Mucosa of rectum (tissue), 2 donors: ENCODE results near the gene MOCS3.

ENCODE experiments used
- H3K27ac ChIP-seq, 2 donors: one replicate each; pipeline ENCODE4 v1.7.0; 2013; ENCODE audit warnings: inconsistent platforms in 2 of 2, low read depth in 2 of 2, low read length in 2 of 2
- H3K27me3 ChIP-seq, 2 donors: one replicate each; pipeline ENCODE4 v1.7.0; 2013; ENCODE audit warnings: low read length in 2 of 2; ENCODE audit not compliant: control insufficient read depth in 2 of 2, insufficient read depth in 2 of 2
- H3K36me3 ChIP-seq, 2 donors: one replicate each; pipeline ENCODE4 v1.7.0; 2013; ENCODE audit warnings: low read length in 2 of 2; ENCODE audit not compliant: control insufficient read depth in 2 of 2, insufficient read depth in 2 of 2
- H3K4me1 ChIP-seq, 2 donors: one replicate each; pipeline ENCODE4 v1.7.0; 2013; ENCODE audit warnings: low read length in 2 of 2, mild to moderate bottlenecking in 1 of 2; ENCODE audit not compliant: control insufficient read depth in 2 of 2, insufficient read depth in 2 of 2
- H3K4me3 ChIP-seq, 2 donors: one replicate each; pipeline ENCODE4 v1.7.0; 2013; ENCODE audit warnings: low read length in 2 of 2
- H3K9ac ChIP-seq, 2 donors: one replicate each; pipeline ENCODE4 v1.7.0; 2013; ENCODE audit warnings: low read length in 2 of 2, low read depth in 1 of 2, mild to moderate bottlenecking in 1 of 2
- H3K9me3 ChIP-seq, 2 donors: one replicate each; pipeline ENCODE4 v1.7.0; 2013; ENCODE audit warnings: low read length in 2 of 2; ENCODE audit not compliant: control insufficient read depth in 2 of 2
- donor health status: healthy.
- donor health status: Normal muscosa, but diverticular disease.

MOCS3 gene

DNA sequence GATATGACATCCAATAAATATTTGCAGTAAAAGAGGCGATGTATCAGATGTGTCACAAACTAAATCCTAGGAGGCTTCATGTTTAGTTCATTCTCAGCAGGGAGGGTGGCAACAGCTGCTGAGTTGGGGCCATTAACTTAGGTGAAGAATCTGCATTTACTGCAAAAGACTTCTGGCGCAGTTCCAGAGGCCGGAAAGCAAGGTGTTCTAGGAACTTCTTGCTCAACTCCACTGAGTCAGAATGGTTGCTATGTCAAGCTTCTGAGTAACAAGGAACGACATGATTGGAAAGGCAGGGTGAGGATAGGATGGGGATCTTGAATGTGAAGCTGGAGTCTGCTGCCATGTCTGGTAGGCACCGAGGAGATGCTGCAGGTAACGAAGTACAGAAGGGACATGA lies 39.1 kb upstream of the MOCS3 start:
- Histone ChIP-seq H3K27me3 (no peaks in the 10 kb centered on the region), H3K27ac (no peak overlapping the region), H3K4me3 (no peak overlapping the region), H3K9ac (no peak overlapping the region), H3K4me1 (peaks cover 12 to 13% of the 10 kb centered on the region in 2 donors), H3K36me3 (peaks cover 0 to 6% of the 10 kb centered on the region in 2 donors), H3K9me3 (no peaks in the 10 kb centered on the region)

DNA sequence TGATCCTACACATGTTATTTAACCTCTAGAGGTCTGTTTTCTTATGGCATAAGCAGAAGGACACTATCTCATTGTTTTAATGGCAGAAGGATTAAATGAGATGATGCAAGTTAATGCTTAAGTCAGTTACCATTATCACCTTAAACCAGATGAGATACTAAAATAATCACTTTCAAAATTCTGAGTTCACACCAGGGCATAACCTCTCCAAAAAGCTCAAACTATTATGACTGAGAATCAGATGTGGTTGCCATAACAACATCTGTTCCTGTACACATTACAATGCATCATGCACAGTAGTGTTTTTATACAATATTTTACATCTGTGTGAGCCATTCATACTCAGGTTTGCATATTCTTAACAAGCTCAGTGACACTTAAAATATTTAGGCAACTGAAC lies 37.6 kb upstream of the MOCS3 start:
- H3K36me3 ChIP-seq, result peaks cover 0 to 10% of the 10 kb centered on the region in 2 donors
- no peak overlapping the region for H3K9ac ChIP-seq
- H3K27ac ChIP-seq, result no peak overlapping the region
- no peaks in the 10 kb centered on the region for H3K9me3 ChIP-seq
- peaks cover 4 to 5% of the 10 kb centered on the region in 2 donors for H3K4me1 ChIP-seq
- H3K27me3 ChIP-seq, result no peaks in the 10 kb centered on the region
- no peak overlapping the region for H3K4me3 ChIP-seq

DNA sequence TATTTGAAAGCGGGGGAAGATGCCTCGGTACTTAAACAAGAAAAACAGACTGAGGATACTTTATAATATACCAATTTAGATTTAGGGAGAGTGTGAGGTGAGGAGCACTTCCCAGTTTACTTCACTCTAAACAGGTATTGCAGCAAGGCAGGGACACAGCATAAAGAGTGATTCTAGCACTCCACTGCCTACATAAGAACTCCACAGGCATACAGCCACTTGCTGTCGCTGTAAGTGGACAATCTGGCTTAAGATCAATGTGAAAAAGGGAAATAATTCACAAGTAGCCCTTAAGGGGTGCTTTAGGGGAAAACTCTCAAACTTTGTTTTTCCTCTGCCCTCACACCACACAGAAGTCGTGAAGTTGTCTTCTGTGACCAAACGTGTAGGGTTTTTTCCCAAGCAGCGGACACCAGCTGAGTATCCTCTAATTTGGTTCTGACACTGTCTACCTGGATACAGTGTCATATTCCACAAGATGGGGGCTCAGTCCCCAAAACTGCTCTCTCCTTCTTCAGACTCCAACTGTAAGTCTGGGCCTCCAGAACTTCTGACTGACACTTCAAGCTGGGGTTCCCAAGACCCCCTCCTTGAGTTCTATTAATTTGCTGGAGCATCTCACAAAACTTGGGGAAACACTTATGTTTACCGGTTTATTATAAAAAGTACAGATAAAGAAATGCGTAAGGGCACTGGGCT lies 36.7 kb upstream of the MOCS3 start:
- H3K9me3 ChIP-seq, result no peaks in the 10 kb centered on the region
- H3K27ac ChIP-seq, result no peak overlapping the region
- no peaks in the 10 kb centered on the region for H3K27me3 ChIP-seq
- no peak overlapping the region for H3K9ac ChIP-seq
- no peak overlapping the region for H3K4me3 ChIP-seq
- peaks cover 0 to 10% of the 10 kb centered on the region in 2 donors for H3K36me3 ChIP-seq
- H3K4me1 ChIP-seq, result no peaks in the 10 kb centered on the region

DNA sequence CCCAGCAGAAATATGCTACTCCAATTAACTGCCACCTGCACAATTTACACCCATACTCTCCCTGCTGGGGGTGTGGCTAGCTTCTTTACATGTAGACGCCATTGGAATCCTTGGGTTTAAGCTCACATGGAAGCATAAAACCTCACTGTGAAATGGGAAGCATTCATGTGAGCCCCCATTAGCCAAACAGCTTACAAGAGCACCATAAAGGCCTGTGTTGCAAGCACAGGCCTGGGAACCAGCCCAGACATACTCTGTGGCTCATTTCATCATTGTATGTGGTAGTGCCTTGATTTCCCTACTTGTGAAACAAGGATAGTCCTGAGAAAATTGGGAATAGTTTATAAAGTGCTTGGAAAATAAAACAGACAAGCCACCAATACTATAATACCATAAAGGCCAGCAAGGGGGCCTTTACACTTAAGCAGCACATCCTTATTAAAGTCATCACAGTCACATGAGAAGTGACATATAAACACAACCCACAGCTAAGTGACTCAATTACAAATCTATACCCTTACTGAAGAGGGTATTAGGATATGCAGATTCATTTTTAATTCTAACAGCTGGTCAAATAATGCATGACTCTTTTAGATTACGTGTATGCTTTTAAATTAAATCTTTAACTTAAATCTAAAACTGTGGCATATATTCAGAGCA lies 34.2 kb upstream of the MOCS3 start:
- peaks cover 5 to 19% of the 10 kb centered on the region in 2 donors for H3K36me3 ChIP-seq
- H3K27me3 ChIP-seq, result no peaks in the 10 kb centered on the region
- no peaks in the 10 kb centered on the region for H3K9me3 ChIP-seq
- H3K4me1 ChIP-seq, result peaks cover 11% of the 10 kb centered on the region in 2 donors
- H3K9ac ChIP-seq, result no peak overlapping the region
- no peak overlapping the region for H3K4me3 ChIP-seq
- H3K27ac ChIP-seq, result no peak overlapping the region

DNA sequence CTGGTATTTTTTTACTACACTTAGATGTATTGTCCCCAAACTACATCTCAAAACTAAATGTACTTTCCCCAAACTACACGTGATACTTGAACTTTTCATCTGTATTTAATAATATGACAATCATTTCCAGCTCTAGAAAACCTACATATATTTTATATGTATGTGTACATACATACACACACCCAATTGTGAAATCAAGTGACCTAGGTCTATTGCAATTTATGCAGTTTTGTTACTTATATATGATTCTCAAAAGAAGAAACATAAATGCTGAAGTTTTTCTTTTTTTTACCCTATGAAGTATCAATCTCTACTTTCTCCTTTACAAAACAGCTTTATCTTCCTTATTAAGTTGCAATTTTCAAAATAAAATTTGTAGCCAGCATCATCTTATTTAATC lies 32.1 kb upstream of the MOCS3 start:
- peaks cover 5 to 19% of the 10 kb centered on the region in 2 donors for H3K36me3 ChIP-seq
- H3K9ac ChIP-seq, result no peak overlapping the region
- H3K4me3 ChIP-seq, result no peak overlapping the region
- H3K9me3 ChIP-seq, result no peaks in the 10 kb centered on the region
- H3K4me1 ChIP-seq, result peaks cover 16% of the 10 kb centered on the region in 2 donors
- no peak overlapping the region for H3K27ac ChIP-seq
- no peaks in the 10 kb centered on the region for H3K27me3 ChIP-seq

DNA sequence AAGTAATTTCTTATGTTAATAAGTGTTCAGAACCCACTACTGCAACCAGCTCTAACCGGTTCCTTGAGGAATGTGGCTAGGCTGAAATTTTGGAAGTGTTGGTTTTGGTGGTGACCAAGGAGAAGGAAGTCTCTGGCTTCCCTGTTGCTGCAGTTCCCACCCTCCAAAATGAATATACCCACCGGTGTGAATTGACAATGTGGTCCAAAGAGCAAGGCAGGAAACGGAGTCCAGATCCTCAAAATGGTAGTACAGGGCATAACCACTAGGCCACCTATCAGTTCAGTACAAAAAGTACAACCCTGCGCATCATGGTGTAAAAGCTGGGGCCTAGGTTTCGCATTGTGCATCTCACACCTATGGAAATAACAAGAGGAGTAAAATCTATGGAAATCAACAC lies 30.1 kb upstream of the MOCS3 start:
- no peak overlapping the region for H3K27ac ChIP-seq
- no peaks in the 10 kb centered on the region for H3K9me3 ChIP-seq
- peaks cover 5 to 16% of the 10 kb centered on the region in 2 donors for H3K36me3 ChIP-seq
- no peaks in the 10 kb centered on the region for H3K27me3 ChIP-seq
- H3K4me3 ChIP-seq, result no peak overlapping the region
- H3K4me1 ChIP-seq, result peaks cover 20 to 21% of the 10 kb centered on the region in 2 donors
- no peak overlapping the region for H3K9ac ChIP-seq

DNA sequence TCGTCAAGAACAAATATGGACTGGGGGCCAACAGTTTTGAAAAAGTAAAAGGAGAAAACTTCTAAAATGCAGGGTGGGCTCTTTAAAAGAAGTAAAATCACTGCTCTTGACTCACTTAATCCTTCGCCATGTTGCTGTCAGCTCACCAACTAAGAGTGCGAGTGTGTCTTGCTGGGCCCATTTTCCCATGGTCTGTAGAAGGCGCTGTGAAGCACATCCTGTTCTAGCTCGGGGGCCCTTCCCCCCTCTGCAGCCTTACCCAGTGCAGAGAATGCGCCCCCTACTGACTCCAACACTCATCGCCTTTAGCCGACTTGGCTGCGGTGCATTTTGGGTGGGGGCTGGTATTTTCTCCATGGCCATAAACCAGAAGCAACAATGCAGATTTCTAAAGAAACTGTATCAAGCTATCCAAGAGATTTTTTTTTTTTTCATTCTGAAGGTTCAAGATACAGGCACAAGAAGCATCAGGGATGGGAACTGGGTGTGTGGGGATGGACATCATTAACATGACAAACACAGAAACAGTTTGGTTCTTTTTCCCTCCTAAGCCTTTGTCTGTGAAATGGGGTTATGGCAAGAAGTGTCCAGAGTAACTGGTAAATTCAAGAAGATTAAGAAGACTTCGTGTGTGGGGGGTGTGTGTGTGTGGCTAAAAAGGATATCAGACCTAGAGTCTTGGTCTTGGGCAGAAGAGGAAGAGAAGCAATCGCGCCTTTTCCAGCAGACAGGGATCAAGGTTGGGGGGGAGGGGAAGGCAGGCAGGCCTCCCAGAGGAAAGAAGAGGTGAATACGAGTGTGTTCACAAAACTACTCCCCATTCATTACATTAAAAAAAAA lies 29.1 kb upstream of the MOCS3 start:
- Histone ChIP-seq H3K27me3 (no peaks in the 10 kb centered on the region), H3K4me3 (peak overlapping the region; percentile 87 to 93), H3K4me1 (peaks cover 20 to 21% of the 10 kb centered on the region in 2 donors), H3K9me3 (no peaks in the 10 kb centered on the region), H3K27ac (peak overlapping the region; percentile 61 to 70), H3K36me3 (peaks cover 8 to 21% of the 10 kb centered on the region in 2 donors), H3K9ac (peak overlapping the region; percentile 73 to 76)

DNA sequence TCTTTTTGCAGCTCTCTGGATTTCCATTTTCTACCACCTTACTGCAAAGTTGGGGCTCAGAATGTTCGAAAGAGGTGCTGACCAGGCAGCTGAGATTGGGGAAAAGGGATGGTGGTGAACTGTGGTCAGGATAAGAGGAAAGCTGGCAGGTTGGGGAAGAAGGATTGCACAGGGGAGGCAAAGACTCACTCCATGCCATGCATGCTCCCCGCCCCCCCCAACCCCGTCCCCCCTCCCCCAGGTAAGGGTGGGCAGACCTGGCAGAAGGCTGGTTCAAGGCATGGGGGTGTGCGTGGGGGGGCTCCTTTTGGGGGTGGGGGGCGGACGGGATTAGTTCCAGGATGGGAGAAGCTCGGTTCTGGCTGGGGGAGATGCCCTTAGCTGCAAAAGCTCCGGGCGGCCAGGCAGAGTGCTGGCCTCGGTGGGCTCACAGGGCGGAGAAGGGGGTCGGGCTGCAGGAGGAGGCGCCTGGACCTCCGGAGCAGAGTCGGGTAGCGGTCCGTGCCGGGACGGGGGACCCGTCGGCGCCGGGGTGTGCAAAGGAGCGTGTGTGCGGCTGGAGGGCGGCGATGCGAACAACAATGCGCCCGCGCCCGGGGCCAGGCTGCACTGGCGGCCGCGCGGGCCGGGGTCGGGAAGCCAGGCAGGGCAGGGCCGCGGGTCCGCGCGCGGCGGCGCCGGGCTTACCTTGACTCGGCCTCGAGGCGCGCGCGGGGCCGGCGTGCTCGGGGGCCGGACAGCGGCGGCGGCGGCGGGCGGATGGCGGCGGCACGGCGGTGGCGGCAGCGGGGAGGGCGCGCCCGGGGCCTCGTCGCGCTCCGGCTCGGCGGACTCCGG lies 28.3 kb upstream of the MOCS3 start:
- Histone ChIP-seq H3K27ac (peak overlapping the region; percentile 70 to 97), H3K9ac (peak overlapping the region; percentile 73 to 85), H3K27me3 (no peaks in the 10 kb centered on the region), H3K9me3 (no peaks in the 10 kb centered on the region), H3K36me3 (peaks cover 16 to 29% of the 10 kb centered on the region in 2 donors), H3K4me1 (peaks cover 20 to 21% of the 10 kb centered on the region in 2 donors), H3K4me3 (peak overlapping the region; percentile 87 to 93)

DNA sequence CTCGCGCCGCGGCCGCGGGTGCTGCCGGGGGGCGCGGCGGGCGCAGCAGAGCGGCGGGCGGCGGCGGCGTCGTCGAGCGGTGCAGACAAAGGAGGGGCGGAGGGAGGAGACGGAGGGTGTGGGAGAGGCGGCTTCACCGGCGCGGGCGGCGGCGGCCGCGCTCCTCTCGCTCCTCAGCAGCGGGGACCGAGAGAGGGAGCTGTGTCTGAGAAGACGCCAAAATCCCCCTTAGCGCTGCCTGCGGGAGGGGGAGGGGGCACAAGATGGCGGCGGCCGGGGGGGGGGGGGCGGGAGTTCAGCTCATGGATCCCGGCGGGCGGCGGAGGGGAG lies 27.7 kb upstream of the MOCS3 start:
- Histone ChIP-seq H3K4me3 (peak overlapping the region; percentile 78 to 80), H3K9ac (peak overlapping the region; percentile 68 to 85), H3K27ac (peak overlapping the region; percentile 97 to 99), H3K36me3 (peaks cover 22 to 31% of the 10 kb centered on the region in 2 donors), H3K27me3 (no peaks in the 10 kb centered on the region), H3K4me1 (peaks cover 20 to 21% of the 10 kb centered on the region in 2 donors), H3K9me3 (no peaks in the 10 kb centered on the region)
